GM18498 (cell line): ENCODE measurements around the gene CRYL1.

Experiments used
- ATAC-seq: cut with Tn5 transposase; IDR thresholded peaks from one replicate; pipeline ENCODE4 v1.9.1; 2021; ENCODE audit warnings: mild to moderate bottlenecking, moderate library complexity; ENCODE audit not compliant: unreplicated experiment

The CRYL1 gene

GRCh38 chr13:20428666-20429644 lies 96.7 kb downstream of the CRYL1 start:
- no peak for ATAC-seq

GRCh38 chr13:20426766-20427448 lies 98.8 kb downstream of the CRYL1 start:
- ATAC-seq = no peak

GRCh38 chr13:20425819-20426219 lies 99.8 kb downstream of the CRYL1 start:
- ATAC-seq = peak; percentile 81

- no peak for ATAC-seq
Measured at GRCh38 chr13:20424949-20425348, 100.7 kb downstream of the CRYL1 start.

GRCh38 chr13:20424559-20424852 lies 101.2 kb downstream of the CRYL1 start:
- ATAC-seq = no peak

- no peak for ATAC-seq
Measured at GRCh38 chr13:20422362-20422761, 103.3 kb downstream of the CRYL1 start.

GRCh38 chr13:20420938-20421337 lies 104.7 kb downstream of the CRYL1 start:
- ATAC-seq = no peak

- ATAC-seq = no peak
Measured at GRCh38 chr13:20418953-20419352, 106.7 kb downstream of the CRYL1 start.

- no peak for ATAC-seq
Measured at GRCh38 chr13:20416223-20416745, 109.4 kb downstream of the CRYL1 start.

- ATAC-seq = no peak
Measured at GRCh38 chr13:20415694-20416107, 110.0 kb downstream of the CRYL1 start.

- no peak for ATAC-seq
Measured at GRCh38 chr13:20415306-20415679, 110.4 kb downstream of the CRYL1 start.

- ATAC-seq = no peak
Measured at GRCh38 chr13:20414546-20415305, 110.9 kb downstream of the CRYL1 start.

GRCh38 chr13:20412691-20413355 lies 112.8 kb downstream of the CRYL1 start:
- no peak for ATAC-seq

GRCh38 chr13:20411638-20412342 lies 113.9 kb downstream of the CRYL1 start:
- ATAC-seq = peak; percentile 91

- no peak for ATAC-seq
Measured at GRCh38 chr13:20410726-20411125, 114.9 kb downstream of the CRYL1 start.

GRCh38 chr13:20408181-20408580 lies 117.5 kb downstream of the CRYL1 start:
- no peak for ATAC-seq

GRCh38 chr13:20407759-20408158 lies 117.9 kb downstream of the CRYL1 start:
- ATAC-seq = no peak

GRCh38 chr13:20405691-20406090 lies 120.0 kb downstream of the CRYL1 start:
- ATAC-seq = no peak

GRCh38 chr13:20404488-20405222 lies 121.0 kb downstream of the CRYL1 start:
- ATAC-seq = no peak
